Measurements from ENCODE around the gene SLC6A2. TPM values are rescaled to one million over a fixed set of nuclear protein-coding genes. Genes with fewer than 3 reads are reported as not detected.
"Not testable (repeated sequence)": the region's sequence is repeated elsewhere in the genome, so short reads cannot be mapped to it uniquely, and the experiment has no call there.

The SLC6A2 gene
- total RNA-seq: 0.18 to 0.34 TPM (median 0.31 TPM) in 3 replicates

GRCh38 chr16:55655897-55656681 lies at the start of gene SLC6A2:
Gene SLC6A2, plus strand, starts transcription at chr16:55655988. Its CDS starts 707 bp downstream, at chr16:55656695.
- H3K27me3 Mint-ChIP-seq (ENCODE audit: low read depth): peaks cover 46% of the 10 kb centered on the region
- DNase-seq (ENCODE audit: low spot score in 2 of 2, unreplicated experiment in 2 of 2): no peak
- no peaks in the 10 kb centered on the region for H3K9me3 Mint-ChIP-seq
- no peak within 1 kb of the TSS for H3K27ac Mint-ChIP-seq
- peak within 1 kb of the TSS; percentile 65 for H3K4me3 Mint-ChIP-seq
- H3K36me3 Mint-ChIP-seq: no peaks in the 10 kb centered on the region
- TF ChIP-seq, protein P1, sequence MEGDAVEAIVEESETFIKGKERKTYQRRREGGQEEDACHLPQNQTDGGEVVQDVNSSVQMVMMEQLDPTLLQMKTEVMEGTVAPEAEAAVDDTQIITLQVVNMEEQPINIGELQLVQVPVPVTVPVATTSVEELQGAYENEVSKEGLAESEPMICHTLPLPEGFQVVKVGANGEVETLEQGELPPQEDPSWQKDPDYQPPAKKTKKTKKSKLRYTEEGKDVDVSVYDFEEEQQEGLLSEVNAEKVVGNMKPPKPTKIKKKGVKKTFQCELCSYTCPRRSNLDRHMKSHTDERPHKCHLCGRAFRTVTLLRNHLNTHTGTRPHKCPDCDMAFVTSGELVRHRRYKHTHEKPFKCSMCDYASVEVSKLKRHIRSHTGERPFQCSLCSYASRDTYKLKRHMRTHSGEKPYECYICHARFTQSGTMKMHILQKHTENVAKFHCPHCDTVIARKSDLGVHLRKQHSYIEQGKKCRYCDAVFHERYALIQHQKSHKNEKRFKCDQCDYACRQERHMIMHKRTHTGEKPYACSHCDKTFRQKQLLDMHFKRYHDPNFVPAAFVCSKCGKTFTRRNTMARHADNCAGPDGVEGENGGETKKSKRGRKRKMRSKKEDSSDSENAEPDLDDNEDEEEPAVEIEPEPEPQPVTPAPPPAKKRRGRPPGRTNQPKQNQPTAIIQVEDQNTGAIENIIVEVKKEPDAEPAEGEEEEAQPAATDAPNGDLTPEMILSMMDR (IDR thresholded peaks at IDR 0.05; ENCODE audit: unreplicated experiment): no peak
- peaks cover 10% of the 10 kb centered on the region for H3K4me1 Mint-ChIP-seq

DNA sequence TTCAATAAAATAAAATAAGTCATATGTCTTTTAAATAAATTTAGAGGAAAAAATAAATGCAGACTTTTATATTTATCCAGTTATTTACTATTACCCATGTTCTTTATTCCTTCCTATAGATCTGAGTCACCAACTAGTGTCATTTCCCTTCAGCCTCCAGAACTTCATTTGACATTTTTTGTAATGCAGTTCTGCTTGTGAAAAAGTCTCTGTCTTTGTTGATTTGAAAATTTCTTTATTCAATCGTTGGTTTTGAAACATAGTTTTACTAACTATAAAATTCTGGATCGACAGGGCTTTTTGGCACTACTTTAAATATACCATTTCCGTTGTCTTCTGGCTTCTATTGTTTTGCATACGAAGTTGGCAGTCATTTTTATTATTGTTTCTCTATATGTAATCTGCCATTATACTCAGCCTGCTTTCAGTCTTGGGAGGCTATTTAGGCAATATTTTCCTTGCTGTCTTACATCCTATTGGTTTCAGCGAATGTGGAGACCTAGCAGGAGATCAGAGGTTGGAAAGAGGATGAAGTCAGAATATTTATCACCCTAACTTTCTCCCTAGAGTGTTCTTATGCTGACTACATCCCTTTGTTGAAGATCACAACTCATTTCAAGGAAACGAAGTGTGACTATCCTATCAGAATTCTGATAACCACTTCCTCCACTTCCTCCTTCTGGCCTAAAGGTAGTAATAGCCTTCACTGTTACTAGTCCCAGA lies 42.0 kb upstream of the SLC6A2 start:
- Mint-ChIP-seq H3K4me1 (peaks cover 6% of the 10 kb centered on the region), H3K9me3 (peaks cover 37% of the 10 kb centered on the region), H3K4me3 (no peak overlapping the region), H3K27ac (no peak overlapping the region), H3K36me3 (peaks cover 2% of the 10 kb centered on the region), H3K27me3 (ENCODE audit: low read depth) (peaks cover 28% of the 10 kb centered on the region)
- TF ChIP-seq, protein P1 (IDR thresholded peaks at IDR 0.05; ENCODE audit: unreplicated experiment): no peak
- no peak for DNase-seq (ENCODE audit: low spot score in 2 of 2, unreplicated experiment in 2 of 2)

- peaks cover 6% of the 10 kb centered on the region for H3K4me1 Mint-ChIP-seq
- H3K4me3 Mint-ChIP-seq: no peak overlapping the region
- no peak for DNase-seq (ENCODE audit: low spot score in 2 of 2, unreplicated experiment in 2 of 2)
- H3K9me3 Mint-ChIP-seq: peaks cover 29% of the 10 kb centered on the region
- H3K27ac Mint-ChIP-seq: no peak overlapping the region
- TF ChIP-seq, protein P1 (IDR thresholded peaks at IDR 0.05; ENCODE audit: unreplicated experiment): no peak
- H3K36me3 Mint-ChIP-seq: peaks cover 2% of the 10 kb centered on the region
- H3K27me3 Mint-ChIP-seq (ENCODE audit: low read depth): peaks cover 37% of the 10 kb centered on the region
These were observed 40.7 kb upstream of the SLC6A2 start for GRCh38 chr16:55615071-55615470.

GRCh38 chr16:55615670-55616069 lies 40.1 kb upstream of the SLC6A2 start:
- not testable (repeated sequence) for H3K4me1 Mint-ChIP-seq; H3K36me3 Mint-ChIP-seq; H3K27ac Mint-ChIP-seq; DNase-seq (ENCODE audit: low spot score in 2 of 2, unreplicated experiment in 2 of 2); H3K4me3 Mint-ChIP-seq
- peaks cover 28% of the 10 kb centered on the region for H3K9me3 Mint-ChIP-seq
- H3K27me3 Mint-ChIP-seq (ENCODE audit: low read depth): peaks cover 36% of the 10 kb centered on the region

DNA sequence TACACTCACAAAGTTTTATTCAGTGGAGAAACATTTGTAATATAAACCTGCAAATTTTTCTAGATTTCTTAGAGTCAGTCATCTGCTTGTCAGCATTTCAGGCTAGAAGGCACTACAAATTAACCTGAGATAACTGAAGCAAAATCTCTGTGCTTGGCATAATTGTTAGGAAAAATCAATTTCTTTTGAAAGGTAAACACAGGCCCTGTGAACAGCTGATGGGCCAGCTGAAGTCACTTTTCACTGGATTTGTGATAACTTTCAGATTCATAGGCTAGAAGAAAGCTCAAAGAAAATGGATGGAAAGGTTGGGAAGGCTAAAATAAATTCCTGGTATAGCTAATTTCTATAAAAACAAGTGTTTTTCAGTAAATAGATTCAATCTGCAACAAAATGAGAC lies 34.0 kb upstream of the SLC6A2 start:
- Mint-ChIP-seq H3K4me1 (no peaks in the 10 kb centered on the region), H3K4me3 (no peak overlapping the region), H3K36me3 (no peaks in the 10 kb centered on the region), H3K27ac (no peak overlapping the region), H3K27me3 (ENCODE audit: low read depth) (peaks cover 30% of the 10 kb centered on the region), H3K9me3 (peaks cover 13% of the 10 kb centered on the region)
- TF ChIP-seq, protein P1 (IDR thresholded peaks at IDR 0.05; ENCODE audit: unreplicated experiment): no peak
- DNase-seq (ENCODE audit: low spot score in 2 of 2, unreplicated experiment in 2 of 2): no peak

DNA sequence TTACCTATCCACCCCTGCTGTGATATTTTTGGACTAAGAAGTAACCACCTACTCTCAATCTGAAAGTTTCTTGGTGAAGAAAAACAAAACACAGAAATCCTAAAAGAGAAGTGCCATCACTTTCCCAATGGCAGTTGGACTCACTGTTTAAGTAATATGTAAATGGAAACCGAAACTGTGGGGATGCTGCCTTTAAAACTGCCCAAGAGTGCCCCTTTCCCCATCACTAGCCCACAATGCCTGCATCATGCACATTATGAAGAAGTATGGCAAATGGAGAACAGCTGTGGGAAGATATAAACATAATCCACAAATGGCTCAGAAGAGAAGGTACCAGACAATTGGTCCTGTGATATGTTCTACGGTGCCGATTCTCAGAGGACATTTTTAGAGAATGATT lies 33.5 kb upstream of the SLC6A2 start:
- no peak overlapping the region for H3K4me3 Mint-ChIP-seq
- TF ChIP-seq, protein P1 (IDR thresholded peaks at IDR 0.05; ENCODE audit: unreplicated experiment): no peak
- no peak overlapping the region for H3K27ac Mint-ChIP-seq
- no peak for DNase-seq (ENCODE audit: low spot score in 2 of 2, unreplicated experiment in 2 of 2)
- peaks cover 27% of the 10 kb centered on the region for H3K27me3 Mint-ChIP-seq (ENCODE audit: low read depth)
- H3K36me3 Mint-ChIP-seq: no peaks in the 10 kb centered on the region
- H3K4me1 Mint-ChIP-seq: no peaks in the 10 kb centered on the region
- peaks cover 8% of the 10 kb centered on the region for H3K9me3 Mint-ChIP-seq
